HL-60/S4 treated with retinoic acid at 250 ng/mL for 4 days and 3 days (cell line): ENCODE results near the gene GPR146.

Source experiments
- in situ Hi-C: fragments of 300-500 bp; cut with MboI; formaldehyde crosslinking; loops from 2 replicates; pipeline ENCODE4 v1.7.0; 2022; ENCODE audit warnings: low sequenced_read_pairs

The GPR146 gene

DNA sequence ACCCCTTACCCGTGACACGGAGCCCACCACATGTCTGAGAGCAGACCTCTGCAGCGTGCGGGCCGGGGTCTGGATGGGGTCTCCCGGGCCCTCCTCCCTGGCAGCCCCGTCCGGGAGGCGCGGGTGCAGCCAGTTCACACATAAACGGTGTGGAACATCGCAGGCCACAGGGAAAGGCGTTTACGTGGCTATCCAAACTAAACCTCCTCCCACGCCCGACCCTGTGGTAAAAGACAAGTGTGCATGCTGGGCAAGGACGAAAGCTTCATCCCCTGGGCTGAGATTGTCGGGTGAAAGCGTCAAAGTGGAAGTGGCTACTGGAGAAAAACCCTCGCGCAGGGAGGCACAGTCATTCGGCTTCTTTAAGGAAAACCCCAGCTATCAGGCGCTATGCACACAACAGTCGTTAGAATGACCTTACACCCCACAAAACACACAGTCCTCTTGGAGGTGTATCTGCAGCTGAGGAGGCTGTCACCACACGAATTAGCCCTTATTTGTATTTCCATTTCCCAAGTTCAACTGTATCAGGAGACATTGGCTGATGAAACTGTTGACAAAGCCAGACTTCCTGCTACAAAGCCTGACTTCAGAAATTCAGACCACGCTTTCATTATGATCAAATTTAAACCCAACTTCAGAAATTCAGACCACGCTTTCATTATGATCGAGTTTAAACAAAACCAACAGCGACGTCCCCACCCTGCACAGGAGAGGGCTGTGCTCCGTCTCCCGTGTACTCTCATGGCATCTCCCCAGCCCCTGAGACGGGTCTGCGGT lies 58.9 kb downstream of the GPR146 start:
- in situ Hi-C loops, result no loop called here

DNA sequence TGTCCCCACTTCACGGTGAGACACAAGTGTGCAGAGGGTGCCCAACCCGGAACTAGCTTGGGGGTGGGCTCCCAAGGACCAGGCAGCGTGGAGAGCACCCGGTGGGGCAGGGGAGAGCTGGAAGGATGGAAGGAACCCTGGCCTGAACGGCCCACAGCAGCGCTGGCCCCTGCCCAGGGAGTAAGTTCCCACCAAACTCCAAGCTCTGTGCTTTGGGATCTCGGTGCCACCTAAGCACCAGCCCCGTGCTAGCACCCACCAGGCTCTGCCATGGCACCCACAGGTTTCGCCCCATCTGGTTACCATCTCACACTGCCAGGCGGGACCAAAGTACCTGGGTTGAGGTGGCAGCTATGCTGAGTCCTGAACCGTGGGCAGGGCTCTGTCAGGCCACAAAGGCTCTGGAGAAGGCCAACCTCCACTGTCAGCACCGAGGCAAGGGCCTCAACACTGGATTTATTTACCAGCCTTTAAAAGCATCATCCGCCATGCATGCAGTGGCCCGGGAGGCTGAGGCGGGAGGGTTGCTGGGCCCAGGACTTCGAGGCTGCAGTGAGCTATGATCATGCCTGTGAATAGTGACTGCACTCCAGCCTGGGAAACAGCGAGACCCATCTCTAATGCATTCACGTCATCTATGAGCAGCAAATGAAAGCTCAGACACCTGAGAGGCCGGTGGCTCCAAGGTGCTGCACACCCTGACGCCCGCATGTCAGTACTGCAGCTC lies 59.6 kb downstream of the GPR146 start:
- in situ Hi-C loops, result no loop called here

DNA sequence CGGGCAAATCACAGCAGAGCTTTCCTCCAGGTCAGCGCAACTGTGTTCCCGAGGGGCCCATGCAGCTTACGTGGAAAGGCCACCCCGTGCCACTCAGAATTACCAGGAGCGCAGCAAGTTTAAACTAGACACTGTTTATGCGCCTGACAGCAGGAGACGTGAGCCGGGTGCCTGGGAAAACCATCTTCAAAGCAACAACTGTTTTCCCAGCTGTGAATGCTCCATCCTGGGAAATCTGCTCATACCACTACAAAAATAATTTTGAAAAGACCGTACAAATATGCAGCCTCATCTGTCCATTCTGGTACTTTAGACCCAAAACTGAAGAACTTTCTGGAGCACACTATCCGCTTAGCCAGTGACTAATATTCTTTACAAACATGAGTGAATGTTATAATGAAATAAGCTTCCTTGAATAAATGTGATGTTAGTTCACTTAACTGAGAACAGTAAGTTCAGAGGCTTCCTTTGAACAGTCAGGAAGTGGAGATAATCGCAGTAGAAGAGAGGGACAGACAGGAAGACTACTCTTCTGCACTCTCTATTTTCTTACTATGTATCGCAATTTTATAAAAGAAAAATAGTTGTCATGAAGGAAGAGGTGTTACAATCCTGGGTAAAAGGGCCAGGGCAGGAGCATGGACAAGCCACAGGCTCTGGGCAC lies 60.3 kb downstream of the GPR146 start:
- in situ Hi-C loops, result no loop called here

DNA sequence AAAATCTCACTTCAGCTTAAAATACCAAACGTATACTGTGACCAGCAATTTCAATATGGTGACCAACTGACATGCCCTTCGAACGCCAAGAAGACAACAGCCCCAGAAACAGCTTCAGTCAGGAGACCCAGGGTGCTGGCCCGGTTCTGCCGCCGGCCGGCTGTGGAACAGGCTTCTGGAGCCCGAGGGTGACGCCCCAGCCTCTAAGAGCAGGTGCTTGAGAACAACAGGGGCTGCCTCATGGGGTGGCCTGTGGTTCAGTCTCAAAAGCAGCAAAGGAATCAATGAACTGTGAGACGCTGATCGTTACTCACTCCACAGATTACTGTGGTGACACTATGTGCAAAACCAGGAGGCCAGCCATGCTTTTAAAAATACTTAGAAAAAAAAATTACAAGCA lies 60.8 kb downstream of the GPR146 start:
- in situ Hi-C loops, result no loop called here

DNA sequence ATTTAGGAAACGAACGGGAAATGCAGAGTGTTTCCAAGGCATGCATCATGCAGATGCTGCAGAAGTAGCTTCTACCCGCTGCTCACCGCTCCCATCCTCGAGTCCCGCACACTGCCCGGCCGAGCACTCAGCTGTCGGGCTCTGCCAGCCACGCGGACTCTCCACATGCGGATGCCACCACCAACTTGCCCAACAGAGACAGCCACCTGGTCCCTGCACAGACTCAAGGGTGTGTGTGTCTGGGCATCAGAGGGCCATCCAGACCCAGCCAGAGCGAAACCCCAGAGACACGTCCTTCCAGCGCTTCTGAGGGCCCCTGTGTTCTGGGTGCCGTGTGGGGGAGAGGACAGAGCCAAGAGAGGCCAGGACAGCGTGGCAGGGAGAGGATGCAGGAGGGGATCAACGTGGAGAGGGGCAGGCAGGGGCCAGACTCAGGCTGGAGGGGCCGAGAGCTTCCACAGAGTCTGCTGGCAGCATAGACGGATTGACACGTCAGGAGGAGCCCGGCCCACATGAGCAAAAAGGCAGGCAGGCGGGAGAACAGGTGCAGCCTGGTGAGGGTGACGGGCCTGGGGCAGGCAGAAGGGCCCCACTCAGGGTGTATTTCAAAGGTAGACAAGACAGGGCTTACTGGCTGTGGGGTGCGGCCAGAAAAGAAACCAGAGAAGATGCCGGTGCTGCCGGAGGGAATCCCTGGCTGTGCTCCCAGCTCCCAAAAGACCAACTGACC lies 61.9 kb downstream of the GPR146 start:
- in situ Hi-C loops, result no loop called here

DNA sequence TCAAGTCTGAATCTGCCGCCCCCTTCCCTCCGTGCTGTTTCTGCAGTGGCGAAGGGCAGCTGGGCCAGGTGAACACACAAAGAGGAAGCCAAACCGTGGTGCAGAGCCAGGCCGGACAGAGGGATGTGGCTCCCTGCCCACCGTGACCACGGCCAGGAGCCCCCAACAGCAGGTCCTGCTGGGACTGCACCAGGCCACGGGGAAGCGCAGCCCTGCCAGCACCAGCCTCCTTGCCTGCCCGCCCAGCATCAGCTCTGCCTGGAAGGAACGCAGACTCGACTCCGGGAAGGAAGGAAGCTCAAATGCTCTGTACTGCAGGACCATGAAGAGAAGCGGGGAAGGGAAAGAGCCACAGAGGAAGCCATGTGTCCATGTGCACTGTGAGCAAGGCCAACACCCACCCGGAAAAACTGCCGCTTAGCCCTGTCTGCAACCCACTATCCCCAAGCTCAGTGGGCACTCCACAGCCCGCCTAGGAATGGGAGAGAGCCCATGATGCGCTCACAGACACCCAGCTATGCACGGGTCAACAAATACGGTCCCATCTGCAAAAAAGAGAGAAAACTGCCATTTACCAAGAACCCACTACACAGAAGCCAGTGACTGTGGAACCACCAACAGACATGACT lies 62.6 kb downstream of the GPR146 start:
- in situ Hi-C loops, result no loop called here

DNA sequence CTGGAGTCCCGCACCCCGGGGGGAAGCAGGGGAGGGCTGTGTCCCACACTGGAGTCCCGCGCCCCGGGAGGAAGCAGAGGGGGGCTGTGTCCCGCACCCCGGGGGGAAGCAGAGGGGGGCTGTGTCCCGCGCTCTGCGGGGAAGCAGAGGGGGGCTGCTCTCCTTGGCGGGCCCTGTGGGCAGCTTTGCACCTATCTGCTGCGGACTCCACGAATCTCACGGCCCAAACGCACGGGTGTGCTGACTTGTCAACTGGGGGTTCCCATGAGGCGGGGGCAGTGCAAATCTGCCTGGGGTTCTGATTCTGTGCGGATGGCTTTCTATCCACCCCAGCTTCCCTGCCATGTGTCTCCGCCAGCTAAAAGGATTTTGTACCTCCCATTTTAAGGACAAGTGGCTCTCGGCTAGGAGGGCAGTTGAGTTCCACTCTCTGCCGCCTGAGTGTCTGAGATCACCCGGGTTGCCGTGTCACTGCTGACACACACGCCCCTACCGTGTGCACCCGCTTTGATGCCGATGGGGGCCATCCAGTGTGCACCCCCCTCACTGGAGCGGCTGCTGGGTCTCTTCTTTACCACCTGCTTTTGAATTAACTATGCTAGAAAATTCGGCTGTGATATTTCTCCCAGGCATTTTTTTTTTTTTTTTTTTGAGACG lies 64.0 kb downstream of the GPR146 start:
- in situ Hi-C loops, result no loop called here
